Small intestine (tissue), 7 donors: ENCODE measurements around the gene SUPT5H. TPM values are rescaled to one million over a fixed set of nuclear protein-coding genes. Genes with fewer than 3 reads are reported as not detected.
A peak's percentile ranks its signal among the peaks of the same experiment; 100 is the strongest.

ENCODE experiments used
- DNase-seq, 2 donors: peaks; one replicate each; pipeline versions ENCODE4 v3.0.0 to v3.0.0-alpha.2; 2013
- FAIRE-seq: peaks from 2 replicates; lab custom pipeline; 2012; peaks lifted over from hg19 to GRCh38; lab: Jason Lieb, UNC
- H3K27ac ChIP-seq, 3 donors: one replicate each; pipeline ENCODE4 v1.5.1; 2013; ENCODE audit warnings: low read length in 2 of 3, mild to moderate bottlenecking in 2 of 3, control low read depth in 1 of 3, inconsistent platforms in 1 of 3, low read depth in 1 of 3, moderate library complexity in 1 of 3
- H3K27me3 ChIP-seq, 3 donors: one replicate each; pipeline ENCODE4 v1.6.1; 2013; ENCODE audit warnings: low read length in 3 of 3, inconsistent platforms in 1 of 3; ENCODE audit not compliant: control insufficient read depth in 3 of 3, insufficient read depth in 3 of 3
- H3K36me3 ChIP-seq, 3 donors: one replicate each; pipeline ENCODE4 v1.6.1; 2013; ENCODE audit warnings: low read length in 3 of 3, inconsistent platforms in 1 of 3, low read depth in 1 of 3, mild to moderate bottlenecking in 1 of 3, moderate library complexity in 1 of 3; ENCODE audit not compliant: control insufficient read depth in 3 of 3, insufficient read depth in 2 of 3
- H3K4me1 ChIP-seq, 3 donors: one replicate each; pipeline ENCODE4 v1.6.1; 2013; ENCODE audit warnings: low read length in 2 of 3, inconsistent platforms in 1 of 3, low read depth in 1 of 3, mild to moderate bottlenecking in 1 of 3, moderate library complexity in 1 of 3; ENCODE audit not compliant: control insufficient read depth in 3 of 3, insufficient read depth in 2 of 3
- H3K4me3 ChIP-seq, 3 donors: one replicate each; pipeline ENCODE4 v1.5.1; 2013; ENCODE audit warnings: low read length in 3 of 3, control low read depth in 1 of 3, inconsistent platforms in 1 of 3, low read depth in 1 of 3, mild to moderate bottlenecking in 1 of 3, moderate library complexity in 1 of 3
- H3K9me3 ChIP-seq, 2 donors: one replicate each; pipeline ENCODE4 v1.6.1; 2013; ENCODE audit warnings: low read depth in 1 of 2, low read length in 1 of 2; ENCODE audit not compliant: control insufficient read depth in 2 of 2, insufficient read depth in 1 of 2
- WGBS, 3 donors: extraction: QIAGEN DNeasy Blood & Tissue Kit; methylation state at CpG; one replicate each; pipeline ENCODE4 v1.1.7; 2013; 5-methylcytosine and 5-hydroxymethylcytosine counted together
- polyA plus RNA-seq, 4 donors: library from polyadenylated mRNA; stranded (reverse) in 3 of 4; unstranded in 1 of 4; fragments of 200-250 nt in 3 of 4; fragments of 120-200 nt in 1 of 4; gene quantifications; one replicate each; pipeline versions ENCODE4 v1.2.1 to v1.2.3, GENCODE V29; 2013
- donor health status: healthy with polysubstance abuse.
- donor health status: control.
- donor health status: control.
- donor health status: Bipolar disorder and iron deficiency.
- donor health status: healthy.

SUPT5H gene
- polyA plus RNA-seq, 4 donors: 95.5 to 283 (median 163) TPM

DNA sequence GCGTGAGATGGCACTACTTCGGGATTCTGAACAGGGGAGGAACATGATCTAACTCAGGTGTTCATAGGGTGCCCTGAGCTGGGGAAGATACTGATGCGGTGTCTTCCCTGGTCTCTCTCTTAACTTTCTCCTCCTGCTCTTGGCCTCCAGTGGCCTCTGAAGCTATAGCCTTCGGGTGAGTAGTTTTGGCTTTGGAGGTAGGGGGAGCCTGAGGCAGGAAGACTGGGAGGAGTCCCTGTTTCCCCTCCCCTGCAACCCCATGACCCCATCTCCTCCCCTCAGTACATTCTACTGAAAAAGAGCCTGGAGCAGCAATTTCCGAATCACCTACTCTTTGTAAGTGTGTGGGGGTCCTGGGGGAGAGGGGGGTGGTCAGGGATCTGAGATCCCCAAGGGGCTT is 73.1 kb downstream of the SUPT5H start:
- WGBS, 3 donors: 62 to 69% (median 66%) methylated on average over 5 of the region's 5 CpGs
- H3K9me3 ChIP-seq: no peaks in the 10 kb centered on the region
- H3K27me3 ChIP-seq: peaks cover 7 to 46% (median 33%) of the 10 kb centered on the region in 3 donors

DNA sequence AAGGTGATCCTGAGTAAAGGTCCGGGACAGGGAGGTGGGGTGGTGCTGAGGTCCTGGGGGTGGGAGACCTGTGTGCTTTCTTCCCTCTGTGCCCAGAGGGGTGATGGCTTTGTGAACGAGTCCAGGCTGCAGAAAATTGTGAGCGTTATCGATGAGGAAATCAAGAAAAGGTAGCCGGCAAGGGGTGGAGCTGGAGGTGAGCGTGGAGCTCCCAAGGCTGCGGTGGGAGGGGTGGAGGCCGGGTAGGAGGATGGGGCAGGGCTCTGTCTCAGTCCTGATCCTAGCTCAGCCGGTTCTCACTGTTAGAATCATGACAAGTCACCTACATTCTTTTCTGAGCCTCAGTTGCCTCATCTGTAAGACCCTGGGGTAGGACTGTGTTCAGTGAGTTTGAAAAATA is 73.6 kb downstream of the SUPT5H start:
- no peak for DNase-seq
- Histone ChIP-seq H3K36me3 (no peaks in the 10 kb centered on the region), H3K4me3 (no peak overlapping the region), H3K27me3 (peaks cover 3 to 40% (median 28%) of the 10 kb centered on the region in 3 donors), H3K4me1 (peaks cover 0 to 5% (median 2%) of the 10 kb centered on the region in 3 donors), H3K9me3 (no peaks in the 10 kb centered on the region), H3K27ac (no peak overlapping the region)
- FAIRE-seq: no peak
- WGBS, 3 donors: 24 to 59% (median 49%) methylated on average over 9 of the region's 9 CpGs

More for the DNA sequence above, 73.1 kb downstream of the SUPT5H start:
- FAIRE-seq (no peak), DNase-seq (no peak)
- H3K36me3 ChIP-seq: no peaks in the 10 kb centered on the region
- no peak overlapping the region for H3K27ac ChIP-seq
- H3K4me3 ChIP-seq: no peak overlapping the region
- peaks cover 0 to 5% (median 2%) of the 10 kb centered on the region in 3 donors for H3K4me1 ChIP-seq

DNA sequence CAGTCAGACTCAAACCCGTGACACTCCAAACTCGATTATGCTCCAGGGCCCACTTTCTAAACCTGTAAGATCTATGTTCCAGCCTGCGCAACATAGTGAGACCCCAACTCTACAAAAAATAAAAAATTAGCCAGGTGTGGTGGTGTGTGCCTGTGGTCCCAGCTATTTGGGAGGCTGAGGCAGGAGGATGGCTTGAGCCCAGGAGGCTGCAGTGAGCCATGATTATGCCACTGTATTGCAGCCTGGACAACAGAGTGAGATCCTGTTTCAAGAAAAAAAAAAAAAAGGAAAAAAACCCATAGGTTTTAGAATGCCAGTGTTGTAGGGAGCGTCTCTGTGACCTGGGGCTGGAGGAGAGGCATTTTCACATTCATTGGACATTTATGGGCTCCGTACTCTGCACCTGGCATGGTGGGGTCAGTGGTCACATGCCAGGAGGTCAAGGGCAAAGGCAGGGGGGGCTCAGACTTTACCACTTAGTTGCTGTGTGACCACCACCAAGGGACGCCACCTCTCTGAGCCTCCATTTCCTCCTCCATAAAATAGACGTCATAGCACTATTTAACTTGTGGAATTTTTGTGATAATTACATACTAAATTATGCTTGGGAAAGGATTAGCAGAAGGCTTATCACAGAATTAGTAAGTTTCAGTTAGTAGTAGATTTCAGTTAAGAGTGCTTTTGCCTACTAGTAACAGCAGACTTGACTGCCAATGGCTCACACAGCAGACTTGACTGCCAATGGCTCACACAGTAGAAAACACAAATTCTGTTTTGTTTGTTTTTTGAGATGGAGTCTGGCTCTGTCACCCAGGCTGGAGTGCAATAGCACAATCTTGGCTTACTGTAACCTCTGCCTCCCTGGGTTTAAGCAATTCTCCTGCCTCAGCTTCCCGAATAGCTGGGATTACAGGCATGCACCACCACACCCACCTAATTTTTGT is 75.4 kb downstream of the SUPT5H start:
- DNase-seq (no peak), FAIRE-seq (no peak)
- WGBS, 3 donors: 73 to 84% (median 84%) methylated on average over 8 of the region's 8 CpGs
- Histone ChIP-seq H3K27me3 (peaks cover 0 to 22% (median 11%) of the 10 kb centered on the region in 3 donors), H3K9me3 (no peaks in the 10 kb centered on the region), H3K4me1 (peaks cover 0 to 3% (median 0%) of the 10 kb centered on the region in 3 donors), H3K36me3 (no peaks in the 10 kb centered on the region), H3K4me3 (no peak overlapping the region), H3K27ac (no peak overlapping the region)

DNA sequence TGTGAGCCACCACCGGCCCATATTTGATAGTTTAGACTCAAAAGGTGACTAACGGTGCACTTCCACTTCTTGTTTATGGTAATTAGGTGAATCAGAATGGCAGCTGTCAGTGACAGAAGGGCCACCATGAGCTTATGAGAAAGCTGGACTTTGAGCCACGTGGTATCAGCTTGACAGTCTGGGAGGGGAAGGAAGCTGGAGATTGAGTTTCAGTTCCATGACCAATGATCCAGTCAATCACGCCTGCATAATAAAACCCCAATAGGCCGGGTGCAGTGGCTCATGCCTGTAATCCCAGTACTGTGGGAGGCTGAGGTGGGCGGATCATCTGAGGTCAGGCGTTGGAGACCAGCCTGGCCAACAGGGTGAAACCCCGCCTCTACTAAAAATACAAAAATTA is 79.1 kb downstream of the SUPT5H start:
- 13 to 63% (median 40%) methylated on average over 8 of the region's 8 CpGs for WGBS, 3 donors

DNA sequence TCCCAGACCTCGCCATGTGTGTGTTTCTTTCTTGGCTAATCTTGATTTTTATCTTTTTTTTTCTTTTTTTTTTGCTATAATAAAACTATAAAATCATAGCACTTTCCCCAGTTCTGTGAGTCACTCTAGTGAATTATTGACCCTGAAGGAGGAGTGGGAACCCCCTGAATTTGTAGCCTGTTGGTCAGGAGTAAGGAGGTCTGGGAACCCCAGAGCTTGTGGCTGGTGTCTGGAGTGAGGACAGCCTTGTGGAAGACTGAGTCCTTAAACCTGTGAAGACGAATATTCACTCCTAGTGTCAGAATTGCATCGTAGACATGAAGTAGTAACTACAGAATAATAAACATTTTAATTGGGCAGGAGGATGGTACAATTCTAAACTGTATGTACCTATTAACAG is 79.8 kb downstream of the SUPT5H start:
- DNase-seq: peak in 1 of 2 donors; percentile 32
- Histone ChIP-seq H3K9me3 (no peaks in the 10 kb centered on the region), H3K4me3 (no peak overlapping the region), H3K36me3 (no peaks in the 10 kb centered on the region), H3K27me3 (no peaks in the 10 kb centered on the region), H3K27ac (no peak overlapping the region), H3K4me1 (peaks cover 0 to 3% (median 0%) of the 10 kb centered on the region in 3 donors)
- no peak for FAIRE-seq
- 48 to 76% (median 51%) methylated on average over 3 of the region's 3 CpGs for WGBS, 3 donors

More for the DNA sequence above, 79.1 kb downstream of the SUPT5H start:
- DNase-seq (peak; percentile 80 to 91), FAIRE-seq (no peak)
- Histone ChIP-seq H3K36me3 (no peaks in the 10 kb centered on the region), H3K27me3 (no peaks in the 10 kb centered on the region), H3K4me3 (no peak overlapping the region), H3K4me1 (peaks cover 0 to 3% (median 0%) of the 10 kb centered on the region in 3 donors), H3K27ac (no peak overlapping the region), H3K9me3 (no peaks in the 10 kb centered on the region)

Other genes starting within 250 kb of the SUPT5H start
- 1 to 10 TPM in 1 of 4 donors, under 1 TPM in 2, not detected in 1; 0.13 to 1.2 (median 0.45) TPM for gene NCCRP1, start 248.6 kb upstream of the SUPT5H start, polyA plus RNA-seq
- 1 to 10 TPM in 1 of 4 donors, not detected in 3; 2.7 TPM for gene SYCN, start 241.3 kb upstream of the SUPT5H start, polyA plus RNA-seq
- gene IFNL3, start 200.6 kb upstream of the SUPT5H start, polyA plus RNA-seq: not detected
- under 1 TPM in 1 of 4 donors, not detected in 3; 0.03 TPM for gene IFNL4, start 196.7 kb upstream of the SUPT5H start, polyA plus RNA-seq
- not detected for gene IFNL2, start 177.2 kb upstream of the SUPT5H start, polyA plus RNA-seq
- not detected for gene IFNL1, start 149.2 kb upstream of the SUPT5H start, polyA plus RNA-seq
- under 1 TPM in 3 of 4 donors, not detected in 1; 0.27 to 0.76 (median 0.71) TPM for gene LRFN1, start 124.7 kb upstream of the SUPT5H start, polyA plus RNA-seq
- 10 to 100 TPM in 3 of 4 donors, 1 to 10 TPM in 1; 8.1 to 46.2 (median 30.1) TPM for gene GMFG, start 109.5 kb upstream of the SUPT5H start, polyA plus RNA-seq
- gene SAMD4B, start 103.2 kb upstream of the SUPT5H start, polyA plus RNA-seq: 10 to 100 TPM; 37.8 to 94.4 (median 56.8) TPM
- 10 to 100 TPM; 32.9 to 42.7 (median 37.9) TPM for gene PAF1, start 54.5 kb upstream of the SUPT5H start, polyA plus RNA-seq
- 10 to 100 TPM; 20.3 to 29.3 (median 23.7) TPM for gene MED29, start 54.2 kb upstream of the SUPT5H start, polyA plus RNA-seq
- 100 to 1,000 TPM; 104 to 365 (median 195) TPM for gene ZFP36, start 38.7 kb upstream of the SUPT5H start, polyA plus RNA-seq
- 10 to 100 TPM in 1 of 4 donors, 1 to 10 TPM in 3; 1.9 to 13.2 (median 6.3) TPM for gene PLEKHG2, start 32.9 kb upstream of the SUPT5H start, polyA plus RNA-seq
- gene RPS16, start 9.6 kb upstream of the SUPT5H start, polyA plus RNA-seq: 1,000 to 10,000 TPM; 1,341 to 3,643 (median 2,485) TPM
- gene TIMM50, start 35.3 kb downstream of the SUPT5H start, polyA plus RNA-seq: 10 to 100 TPM; 33.8 to 62.2 (median 48.4) TPM
- under 1 TPM in 2 of 4 donors, not detected in 2; 0.15 to 0.40 TPM for gene DLL3, start 53.4 kb downstream of the SUPT5H start, polyA plus RNA-seq
- gene SELENOV, start 69.6 kb downstream of the SUPT5H start, polyA plus RNA-seq: under 1 TPM in 1 of 4 donors, not detected in 3; 0.32 TPM
- 1 to 10 TPM in 1 of 4 donors, under 1 TPM in 2, not detected in 1; 0.81 to 2.0 (median 0.99) TPM for gene EID2B, start 87.3 kb downstream of the SUPT5H start, polyA plus RNA-seq
- gene EID2, start 94.6 kb downstream of the SUPT5H start, polyA plus RNA-seq: 10 to 100 TPM in 3 of 4 donors, 1 to 10 TPM in 1; 9.9 to 13.4 (median 11.9) TPM
- gene LGALS13, start 156.9 kb downstream of the SUPT5H start, polyA plus RNA-seq: not detected
- gene LGALS16, start 210.3 kb downstream of the SUPT5H start, polyA plus RNA-seq: not detected